Motor neuron (in vitro differentiated cells): ENCODE measurements around the gene NR2F2. TPM values are rescaled to one million over a fixed set of nuclear protein-coding genes. Genes with fewer than 3 reads are reported as not detected.
A peak's percentile ranks its signal among the peaks of the same experiment; 100 is the strongest.

Experiments used
- ATAC-seq, 8 experiments: fragments of 200-7000 bp; cut with Tn5 transposase; replicated peaks in 6 of 8; 2 replicates each; pipeline ENCODE4 v1.8.0; 2021; ENCODE audit warnings: mild to moderate bottlenecking in 8 of 8, moderate library complexity in 8 of 8
- H3K27ac ChIP-seq, 2 donors: fragments of 250-450 bp; sonication (Bioruptor Pico); 2 replicates each; pipeline ENCODE4 v1.9.0; 2021; ENCODE audit warnings: antibody characterized with exemption in 2 of 2, mild to moderate bottlenecking in 2 of 2, moderate library complexity in 1 of 2
- H3K4me1 ChIP-seq, 2 donors: fragments of 250-450 bp; sonication (Bioruptor Pico); replicated peaks in 1 of 2; 2 replicates each; pipeline ENCODE4 v1.6.1; 2021; ENCODE audit warnings: antibody characterized with exemption in 2 of 2, mild to moderate bottlenecking in 2 of 2, moderate library complexity in 1 of 2
- H3K4me3 ChIP-seq, 5 donors: fragments of 250-450 bp; sonication (Bioruptor Pico); 2 replicates each; pipeline ENCODE4 v1.9.0; 2021; ENCODE audit warnings: antibody characterized with exemption in 5 of 5, mild to moderate bottlenecking in 5 of 5, moderate library complexity in 4 of 5
- WGBS, 10 experiments: fragments of 450-650 bp; shearing (Covaris generic); methylation state at CpG; one replicate each; pipeline ENCODE4 v1.0.0; 2022; 5-methylcytosine and 5-hydroxymethylcytosine counted together
- in situ Hi-C, 9 experiments: fragments of 400-800 bp; cut with MboI; loops; one replicate each; pipeline ENCODE4 v1.15.0; 2021; ENCODE audit warnings: low sequenced_read_pairs in 9 of 9, low pct_unique_long_range_greater_than_20kb in 2 of 9; ENCODE audit not compliant: unreplicated experiment in 9 of 9
- total RNA-seq, 8 experiments: library from RNA; unstranded; fragments of 300-600 nt; gene quantifications; 2 replicates each; pipeline versions ENCODE4 v1.2.3 to v1.2.4, GENCODE V29; 2022

The NR2F2 gene
- total RNA-seq, 8 experiments from 2014 or later: 7.5 to 28.9 (median 17.4) TPM

DNA sequence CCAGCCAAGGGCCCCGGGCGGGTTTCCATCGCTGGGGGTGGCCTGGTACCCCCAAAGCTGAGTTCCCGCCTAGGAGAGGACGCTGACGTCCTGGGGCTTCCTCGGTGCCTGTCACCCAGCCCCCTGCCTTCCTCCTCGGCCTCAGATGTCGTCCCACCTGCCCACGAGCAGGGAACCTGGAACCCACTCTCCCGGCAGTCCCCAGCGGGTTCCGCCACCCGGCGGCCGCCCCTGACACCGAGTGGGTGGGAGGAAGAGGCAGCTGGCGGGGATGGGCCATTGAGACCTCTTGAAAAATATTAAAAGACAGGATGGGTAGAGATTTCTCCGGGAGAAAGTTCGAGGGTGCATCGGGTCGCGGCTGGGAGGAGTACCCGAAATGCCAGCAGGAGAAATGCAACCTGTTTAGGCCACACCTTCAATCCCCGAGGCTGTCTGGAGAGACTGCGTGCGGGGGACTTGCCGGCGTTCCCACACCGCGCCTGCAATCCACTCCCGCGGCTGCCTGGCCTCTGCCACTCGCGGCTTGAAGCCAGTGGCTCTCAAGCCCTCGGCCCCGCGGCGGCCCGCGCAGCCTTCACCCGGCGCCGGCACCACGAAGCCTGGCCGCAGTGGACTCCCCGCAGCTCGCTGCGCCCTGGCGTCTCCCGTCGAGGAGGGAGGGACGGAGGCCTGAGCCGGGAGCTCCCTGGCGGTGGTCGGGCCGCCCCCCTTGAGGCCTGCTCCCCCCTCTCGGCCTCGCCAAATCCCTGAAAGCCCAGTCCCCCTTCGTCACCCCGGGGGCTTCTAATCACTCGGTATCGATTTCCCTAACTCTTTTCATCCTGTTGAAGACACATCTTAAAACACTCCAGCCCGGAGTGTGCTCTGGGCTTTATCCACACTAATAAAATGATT, 8.6 kb upstream of the NR2F2 start:
- Histone ChIP-seq H3K4me1 (peaks cover 33 to 34% of the 10 kb centered on the region in 2 donors), H3K4me3 (peak overlapping the region; percentile 26 to 34 (median 32)), H3K27ac (peak overlapping the region; percentile 62 to 75)
- 0 to 9% (median 0%) methylated on average over 1 to 4 of the region's 64 CpGs; no CpG with 5 or more reads in 4 of the 10 experiments for WGBS, 10 experiments
- ATAC-seq: peak; percentile 48 to 60 (median 54)
- in situ Hi-C loops: loop anchor here in 1 of 9 experiments (25.0 kb wide), 1 partner anchor 860 kb away; no protein-coding TSS in a partner anchor

DNA sequence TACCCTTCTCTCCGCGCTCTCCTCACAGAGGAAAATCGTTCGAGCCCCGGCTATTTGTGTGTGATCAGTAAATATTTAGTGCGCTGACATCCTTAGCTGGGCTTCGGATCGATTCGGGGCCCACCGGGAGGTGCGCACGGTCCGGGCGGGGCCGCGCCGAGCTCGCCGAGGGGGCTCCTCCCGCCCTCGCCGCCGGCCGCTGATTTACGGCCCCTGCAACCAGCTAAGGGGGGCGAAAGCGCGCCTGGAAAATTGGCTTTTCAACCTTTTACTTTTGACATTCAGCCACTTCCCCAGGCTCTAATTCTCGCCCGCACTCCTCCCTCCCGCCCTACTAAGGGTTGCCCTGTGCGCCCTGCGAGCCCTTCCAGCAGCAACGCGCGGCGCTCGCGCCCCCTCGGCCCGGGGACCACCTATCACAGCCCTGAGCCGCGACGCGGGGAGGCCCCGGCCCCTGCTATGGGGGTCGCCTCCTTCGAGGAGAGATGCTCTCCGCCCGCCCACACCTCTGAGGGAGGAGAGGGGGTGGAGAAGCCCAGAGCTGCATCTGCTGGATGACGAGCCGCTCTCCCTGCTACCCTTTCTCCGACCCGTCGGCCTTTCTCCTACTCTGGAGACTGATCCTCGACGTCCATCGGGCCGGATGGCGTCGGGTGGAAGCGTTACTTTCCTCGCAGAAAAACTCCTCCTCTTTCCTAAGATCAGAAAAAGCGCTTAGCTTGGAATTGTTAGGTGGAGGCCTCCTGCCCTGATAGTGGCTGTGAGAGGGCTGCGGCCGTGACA, 7.8 kb upstream of the NR2F2 start:
- Histone ChIP-seq H3K4me1 (peaks cover 34 to 37% of the 10 kb centered on the region in 2 donors), H3K4me3 (peak overlapping the region; percentile 26 to 34 (median 32)), H3K27ac (peak overlapping the region; percentile 4 to 62)
- 0 to 18% (median 12%) methylated on average over 3 to 19 of the region's 66 CpGs; no CpG with 5 or more reads in 6 of the 10 experiments for WGBS, 10 experiments
- in situ Hi-C loops: loop anchor here in 1 of 9 experiments (25.0 kb wide), 1 partner anchor 860 kb away; no protein-coding TSS in a partner anchor
- ATAC-seq: peak in 5 of 8 experiments; percentile 59 to 75 (median 65)

DNA sequence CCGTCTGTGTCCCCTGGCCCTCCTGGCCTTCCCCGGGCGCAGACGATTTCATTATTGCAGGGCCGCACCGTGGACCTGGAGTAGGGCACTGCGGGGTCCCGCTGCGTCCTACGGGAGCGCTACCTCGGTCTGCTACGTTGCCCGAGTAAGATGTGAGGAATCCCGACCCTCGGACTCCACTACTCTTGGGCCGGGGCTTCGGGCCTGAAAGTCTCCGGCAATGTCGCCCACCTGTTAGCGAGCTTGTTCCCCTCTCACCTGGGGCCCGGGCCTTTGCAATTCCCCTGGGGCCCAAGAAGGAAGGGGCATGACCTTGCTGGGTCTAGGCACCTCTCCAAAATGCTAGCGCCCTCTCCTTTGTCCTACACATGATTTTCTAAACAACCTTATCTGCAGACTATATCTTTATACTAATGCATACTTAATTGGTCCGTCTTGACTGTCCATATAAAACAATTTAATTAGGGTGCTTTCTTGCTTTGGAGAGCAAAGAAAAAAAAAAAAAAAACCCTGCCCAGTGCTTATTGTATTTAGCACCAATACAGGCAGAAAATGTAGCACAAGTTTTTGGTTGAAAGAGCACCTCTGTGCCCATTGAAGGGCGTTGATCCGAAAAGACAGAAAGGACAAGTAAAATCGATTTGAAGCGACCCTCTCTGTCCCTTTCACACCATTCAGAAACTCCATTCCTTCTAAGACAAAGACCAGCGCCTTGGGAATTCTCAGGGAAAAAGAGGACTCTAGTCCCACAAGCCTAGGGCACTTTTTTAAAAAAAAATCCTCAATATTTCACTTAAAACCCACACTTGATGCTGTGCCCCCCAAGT, 7.0 kb upstream of the NR2F2 start:
- H3K4me3 ChIP-seq: peak overlapping the region; percentile 26 to 92 (median 34)
- 18 to 95% (median 40%) methylated on average over 1 to 9 of the region's 29 CpGs; no CpG with 5 or more reads in 1 of the 10 experiments for WGBS, 10 experiments
- H3K4me1 ChIP-seq: peaks cover 42 to 45% of the 10 kb centered on the region in 2 donors
- no peak for ATAC-seq
- in situ Hi-C loops: loop anchor here in 1 of 9 experiments (25.0 kb wide), 1 partner anchor 861 kb away; no protein-coding TSS in a partner anchor
- peak overlapping the region; percentile 4 to 62 for H3K27ac ChIP-seq

DNA sequence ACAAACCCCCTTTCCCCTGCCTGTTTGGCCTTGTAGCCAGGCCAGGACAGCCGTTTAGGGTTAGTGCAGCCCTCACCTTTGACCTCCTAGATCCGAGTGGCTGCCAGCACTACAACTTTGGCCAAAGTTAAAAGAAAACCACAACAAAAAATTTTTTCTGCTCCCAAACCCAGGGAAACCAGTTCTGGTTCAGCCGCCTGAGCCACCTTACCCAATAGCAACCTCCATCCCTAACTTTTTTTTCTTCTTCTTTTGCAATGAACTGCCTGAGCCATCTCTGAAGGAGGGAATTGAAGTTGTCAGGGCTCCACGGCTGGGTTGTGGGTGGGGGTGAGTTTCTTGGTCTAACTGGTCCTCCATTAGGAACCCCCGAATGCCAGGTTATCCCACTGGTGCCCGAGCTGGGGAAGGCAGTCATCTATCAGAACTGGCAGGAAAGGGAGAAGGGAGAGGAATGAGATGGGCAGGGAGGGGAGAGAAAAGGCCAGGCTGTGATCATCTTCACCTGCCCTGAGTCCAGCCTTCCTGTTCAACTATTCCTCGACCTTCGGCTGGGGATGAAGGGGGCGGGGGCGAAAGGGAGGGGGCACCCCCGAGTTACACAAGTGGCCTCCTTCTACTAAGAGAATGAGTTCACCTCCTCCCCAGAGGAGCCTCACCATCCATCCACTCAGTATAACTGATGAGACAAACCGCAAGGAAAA, 6.2 kb upstream of the NR2F2 start:
- 20 to 100% (median 73%) methylated on average over 1 to 4 of the region's 12 CpGs; no CpG with 5 or more reads in 1 of the 10 experiments for WGBS, 10 experiments
- no peak overlapping the region for H3K27ac ChIP-seq
- no peak for ATAC-seq
- H3K4me3 ChIP-seq: peak overlapping the region; percentile 3 to 92 (median 47)
- peaks cover 45 to 53% of the 10 kb centered on the region in 2 donors for H3K4me1 ChIP-seq
- in situ Hi-C loops: loop anchor here in 1 of 9 experiments (25.0 kb wide), 1 partner anchor 862 kb away; no protein-coding TSS in a partner anchor

DNA sequence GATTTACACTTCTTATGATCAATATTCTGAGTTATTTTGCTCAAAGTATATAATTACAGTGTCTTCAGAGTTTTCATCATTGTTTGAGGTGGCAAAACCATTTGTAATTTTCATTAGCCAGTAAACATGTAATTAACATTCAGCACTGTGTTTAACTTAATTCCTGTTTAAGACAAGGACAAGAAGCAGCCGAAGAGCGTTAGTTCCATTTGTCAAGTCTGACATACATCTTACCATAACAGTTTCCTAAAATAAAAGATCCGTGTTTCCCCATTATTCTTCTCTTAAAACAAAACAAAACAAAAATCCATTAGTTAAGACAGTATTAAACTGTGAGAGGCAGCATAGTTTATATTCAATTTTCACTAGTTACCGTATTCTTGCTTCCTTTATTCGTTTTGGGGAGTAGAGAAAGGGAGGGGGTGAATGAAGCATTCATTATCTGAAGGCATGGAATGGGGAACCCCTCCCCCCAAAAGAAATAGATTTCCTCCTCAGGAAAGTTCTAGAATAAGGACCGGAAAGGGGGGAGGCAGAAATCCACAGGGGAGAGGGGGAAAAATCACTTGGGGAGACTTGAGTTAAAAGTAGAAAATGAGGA, 5.5 kb upstream of the NR2F2 start:
- Histone ChIP-seq H3K4me1 (peaks cover 50 to 52% of the 10 kb centered on the region in 2 donors), H3K27ac (no peak overlapping the region), H3K4me3 (peak overlapping the region; percentile 46 to 92 (median 53))
- WGBS, 10 experiments: 0 to 81% (median 24%) methylated on average over 1 to 6 of the region's 6 CpGs
- ATAC-seq: no peak
- in situ Hi-C loops: loop anchor here in 7 of 9 experiments (25.0 kb wide), 5 partner anchors 863 to 1663 kb away; no protein-coding TSS in a partner anchor

DNA sequence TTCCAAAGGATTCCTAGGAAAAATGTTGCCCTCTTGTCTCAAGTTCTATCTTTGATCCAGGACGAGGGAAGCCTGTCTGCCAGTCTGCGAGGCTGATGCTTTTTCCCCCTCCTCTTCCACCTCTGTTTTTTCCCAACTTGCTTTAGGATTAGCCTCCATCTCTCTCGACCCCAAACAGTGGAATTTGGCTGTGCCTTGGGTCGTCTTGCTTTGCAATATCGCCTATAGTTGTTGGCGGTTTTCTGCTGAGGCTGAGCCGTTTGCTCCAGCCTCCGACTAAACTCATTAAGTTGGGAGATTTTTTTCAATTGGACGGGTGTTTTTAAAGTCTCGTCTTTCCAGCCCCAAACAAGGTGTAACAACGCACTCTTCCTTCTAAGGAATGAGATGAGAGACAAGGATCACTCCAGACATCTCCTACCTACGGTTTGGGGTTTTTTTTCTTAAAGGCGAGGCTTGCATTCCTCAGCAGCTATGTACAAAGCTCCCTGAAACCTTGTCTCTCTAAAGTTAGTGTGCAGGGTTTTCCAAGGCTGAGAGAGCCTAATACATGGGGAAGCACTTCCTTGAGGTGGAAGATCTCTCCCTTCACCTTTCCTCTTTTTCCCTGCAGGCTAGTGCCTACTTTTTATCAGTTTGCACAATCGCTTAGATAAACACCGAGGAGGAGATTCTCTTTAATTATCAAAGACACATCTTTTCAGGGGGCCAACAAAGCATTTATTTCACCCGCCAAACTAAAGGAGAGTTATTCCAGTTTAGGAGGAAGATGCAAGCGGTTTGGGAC, 4.8 kb upstream of the NR2F2 start:
- peak overlapping the region; percentile 46 to 92 (median 53) for H3K4me3 ChIP-seq
- 0 to 61% (median 5%) methylated on average over 3 to 16 of the region's 17 CpGs; no CpG with 5 or more reads in 2 of the 10 experiments for WGBS, 10 experiments
- ATAC-seq: no peak
- peak overlapping the region in 1 of 2 donors; percentile 53 for H3K27ac ChIP-seq
- in situ Hi-C loops: loop anchor here in 7 of 9 experiments (25.0 kb wide), 4 partner anchors 1063 to 1663 kb away; no protein-coding TSS in a partner anchor
- H3K4me1 ChIP-seq: peaks cover 47 to 48% of the 10 kb centered on the region in 2 donors

DNA sequence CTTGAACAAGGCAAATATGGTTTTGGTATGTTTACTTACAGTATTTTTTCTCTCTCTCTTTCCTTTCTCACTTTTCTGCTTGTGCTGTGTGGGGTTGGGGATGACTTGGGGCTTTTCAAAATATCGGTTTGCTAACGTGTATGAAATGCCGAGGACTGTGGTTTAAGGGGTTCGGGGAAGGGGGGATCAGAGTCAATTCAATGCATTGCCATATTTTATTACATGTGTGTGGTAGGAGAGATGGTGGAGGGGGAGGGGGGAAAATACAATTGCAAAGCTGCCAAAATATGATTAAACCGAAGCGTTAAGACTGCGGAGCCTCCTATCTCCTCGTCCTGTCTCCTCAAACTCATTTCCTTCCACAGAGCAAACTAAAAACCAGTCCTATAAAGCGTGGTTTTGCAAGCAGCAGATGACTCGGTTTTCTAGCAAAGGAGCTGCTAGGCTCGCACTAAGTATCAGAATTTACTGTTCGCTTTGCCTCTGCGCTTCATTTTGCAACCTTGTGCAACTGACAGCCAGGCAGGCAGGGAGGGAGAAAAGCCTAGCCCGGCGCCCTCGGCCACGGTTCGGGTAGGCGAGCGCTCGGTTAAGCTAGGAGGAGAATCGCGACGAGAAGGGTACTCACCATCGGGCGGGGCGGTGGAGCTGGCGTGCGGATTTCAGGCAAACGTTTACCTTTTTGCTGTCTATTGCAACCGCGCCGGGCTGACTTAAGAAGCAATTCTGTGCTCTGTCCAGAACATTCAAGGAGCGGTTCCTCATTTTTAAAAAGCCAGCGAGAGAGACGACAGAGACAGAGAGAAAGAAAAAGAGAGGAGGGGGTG, 4.0 kb upstream of the NR2F2 start:
- peak in 4 of 8 experiments; percentile 1 to 13 (median 2) for ATAC-seq
- Histone ChIP-seq H3K4me1 (peaks cover 44 to 46% of the 10 kb centered on the region in 2 donors), H3K27ac (peak overlapping the region; percentile 53 to 59), H3K4me3 (peak overlapping the region; percentile 46 to 92 (median 53))
- 0 to 5% (median 0%) methylated on average over 2 to 21 of the region's 36 CpGs; no CpG with 5 or more reads in 3 of the 10 experiments for WGBS, 10 experiments
- in situ Hi-C loops: loop anchor here in 7 of 9 experiments (25.0 kb wide), 4 partner anchors 1064 to 1664 kb away; no protein-coding TSS in a partner anchor

DNA sequence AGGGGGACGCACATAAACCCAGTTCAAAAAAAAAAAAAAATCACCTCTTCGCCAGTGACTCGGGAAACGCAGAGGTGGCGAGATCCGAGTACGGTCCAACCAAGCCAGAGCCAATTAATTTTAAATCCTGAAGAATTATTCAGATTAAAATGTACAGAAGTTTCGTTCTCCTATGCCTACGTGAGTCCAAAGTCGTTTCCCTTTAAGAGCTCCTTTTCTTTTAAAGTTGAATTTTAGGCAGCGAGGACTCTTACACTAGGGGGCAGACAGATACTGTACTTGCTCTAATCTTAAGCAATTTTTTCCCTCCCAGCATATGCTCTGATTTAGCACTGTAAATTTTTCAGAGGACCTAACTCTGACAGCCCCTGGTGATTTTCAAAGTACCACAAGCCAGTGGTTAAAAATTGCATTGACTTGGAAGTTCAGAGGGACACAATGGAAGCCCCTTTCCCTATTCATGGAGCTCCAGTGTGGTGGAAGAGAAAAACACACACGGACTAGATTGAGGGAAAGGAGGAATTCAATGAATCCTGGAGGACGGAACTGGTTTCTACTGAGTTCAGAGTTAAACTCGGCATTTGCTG, 3.3 kb upstream of the NR2F2 start:
- in situ Hi-C loops: loop anchor here in 7 of 9 experiments (25.0 kb wide), 4 partner anchors 1065 to 1665 kb away; no protein-coding TSS in a partner anchor
- WGBS, 10 experiments: 0 to 8% (median 1%) methylated on average over 1 to 13 of the region's 14 CpGs
- Histone ChIP-seq H3K4me3 (peak overlapping the region; percentile 46 to 92 (median 53)), H3K27ac (peak overlapping the region; percentile 53 to 59), H3K4me1 (peaks cover 40 to 46% of the 10 kb centered on the region in 2 donors)
- ATAC-seq: peak in 7 of 8 experiments; percentile 7 to 47 (median 13)

DNA sequence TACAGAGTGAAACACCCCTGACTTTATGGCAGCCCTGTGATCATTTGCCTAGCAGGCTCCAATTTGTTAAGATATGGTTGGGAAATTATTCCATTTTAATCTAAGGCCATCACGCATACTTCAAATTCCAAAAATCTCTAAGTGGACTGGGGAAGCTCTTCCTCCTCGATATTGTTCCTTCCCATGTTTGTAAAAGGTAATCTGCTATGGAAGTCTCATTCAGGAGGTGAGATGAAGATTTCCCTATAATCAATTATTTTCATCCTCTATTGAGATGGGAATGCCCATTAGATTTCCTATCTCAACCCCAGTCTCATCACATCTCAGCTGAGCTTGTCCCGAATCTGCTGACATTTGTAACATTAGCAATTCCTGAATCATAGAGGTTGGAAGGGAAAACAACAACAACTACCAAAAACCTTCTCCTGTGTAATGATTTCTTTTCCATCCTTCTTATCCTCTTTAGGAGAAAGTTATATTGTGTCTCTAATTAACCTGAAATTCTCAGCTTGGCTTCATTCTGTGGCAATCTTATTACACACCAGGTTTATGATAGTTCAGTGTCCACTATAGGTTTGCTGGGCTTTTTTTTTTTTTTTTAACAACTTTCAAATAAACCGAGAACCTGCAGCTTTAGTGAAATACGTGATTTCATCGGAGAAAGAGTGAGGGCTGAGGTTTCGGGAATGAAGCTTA, 2.2 kb upstream of the NR2F2 start:
- ATAC-seq: no peak

More for the DNA sequence above, 2.2 kb upstream of the NR2F2 start:
- H3K4me1 ChIP-seq: peaks cover 36 to 43% of the 10 kb centered on the region in 2 donors
- peak overlapping the region in 3 of 5 donors; percentile 46 to 92 (median 47) for H3K4me3 ChIP-seq
- WGBS, 10 experiments: 24 to 100% (median 53%) methylated on average over 4 to 7 of the region's 7 CpGs; no CpG with 5 or more reads in 2 of the 10 experiments
- no peak overlapping the region for H3K27ac ChIP-seq
- in situ Hi-C loops: loop anchor here in 7 of 9 experiments (25.0 kb wide), 4 partner anchors 1066 to 1666 kb away; no protein-coding TSS in a partner anchor
